ENCODE results near the gene PLAAT2.

Gene PLAAT2

DNA sequence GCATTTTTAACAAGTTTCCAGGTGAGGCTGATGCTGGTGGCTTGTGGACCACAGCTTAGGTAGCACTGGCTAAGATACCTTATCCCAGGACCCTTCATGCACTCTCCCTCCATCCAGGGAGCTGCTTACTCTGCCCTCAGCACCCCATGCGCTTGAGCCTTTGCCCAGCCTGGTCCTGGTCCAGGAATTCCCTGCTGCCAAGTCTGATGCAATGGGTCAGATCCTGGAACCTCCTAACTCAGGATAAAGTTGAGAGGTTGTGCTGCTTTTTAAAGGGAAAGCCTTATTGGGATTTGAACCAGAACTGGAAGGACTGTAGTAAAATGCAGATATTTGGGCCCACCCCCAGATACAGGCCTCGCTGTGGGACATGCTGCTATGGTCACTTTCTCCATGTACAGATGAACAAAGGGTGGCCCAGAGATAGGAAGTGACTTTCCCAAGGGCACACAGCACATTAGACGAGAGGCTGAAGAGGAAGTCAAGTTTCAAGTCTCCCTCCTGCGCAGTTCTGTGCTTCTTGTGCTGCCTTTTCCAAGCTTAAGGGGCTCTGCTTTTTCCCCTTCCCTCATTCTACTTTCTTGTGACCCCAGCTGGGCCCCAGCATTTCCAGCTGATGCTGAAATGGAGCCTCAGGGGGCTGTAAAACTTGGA, 58.1 kb downstream of the PLAAT2 start:
- no peak overlapping the region for H3K27ac ChIP-seq (ENCODE audit: low read depth, low read length)
- H3K36me3 ChIP-seq (ENCODE audit: insufficient read depth, low read length): no peaks in the 10 kb centered on the region
- no peak overlapping the region for H3K4me3 ChIP-seq (ENCODE audit: low read depth, low read length)
- H2AFZ ChIP-seq (ENCODE audit: low read length, unreplicated experiment): no peak overlapping the region
- H3K4me1 ChIP-seq (ENCODE audit: control insufficient read depth, insufficient read depth, low read length, unreplicated experiment): peaks cover under 1% of the 10 kb centered on the region
- H3K79me2 ChIP-seq (ENCODE audit: control insufficient read depth, insufficient read depth, low read length, unreplicated experiment): no peaks in the 10 kb centered on the region
- H3K27me3 ChIP-seq (ENCODE audit: insufficient read depth, low read length): no peaks in the 10 kb centered on the region

- Histone ChIP-seq H3K36me3 (ENCODE audit: insufficient read depth, low read length) (no peaks in the 10 kb centered on the region), H2AFZ (ENCODE audit: low read length, unreplicated experiment) (no peak overlapping the region), H3K79me2 (ENCODE audit: control insufficient read depth, insufficient read depth, low read length, unreplicated experiment) (no peaks in the 10 kb centered on the region), H3K27ac (ENCODE audit: low read depth, low read length) (no peak overlapping the region), H3K4me3 (ENCODE audit: low read depth, low read length) (no peak overlapping the region), H3K27me3 (ENCODE audit: insufficient read depth, low read length) (no peaks in the 10 kb centered on the region), H3K4me1 (ENCODE audit: control insufficient read depth, insufficient read depth, low read length, unreplicated experiment) (no peaks in the 10 kb centered on the region)
Measured at GRCh38 chr11:63504054-63504453, 59.1 kb downstream of the PLAAT2 start.

- Histone ChIP-seq H3K4me3 (ENCODE audit: low read depth, low read length) (no peak overlapping the region), H3K79me2 (ENCODE audit: control insufficient read depth, insufficient read depth, low read length, unreplicated experiment) (no peaks in the 10 kb centered on the region), H3K4me1 (ENCODE audit: control insufficient read depth, insufficient read depth, low read length, unreplicated experiment) (no peaks in the 10 kb centered on the region), H3K36me3 (ENCODE audit: insufficient read depth, low read length) (no peaks in the 10 kb centered on the region), H3K27me3 (ENCODE audit: insufficient read depth, low read length) (peaks cover 5% of the 10 kb centered on the region), H2AFZ (ENCODE audit: low read length, unreplicated experiment) (no peak overlapping the region), H3K27ac (ENCODE audit: low read depth, low read length) (no peak overlapping the region)
Measured at GRCh38 chr11:63503492-63503891, 59.7 kb downstream of the PLAAT2 start.

Measured in ACC112 (cell line).